Heart right ventricle (tissue), 16 donors: ENCODE data around the gene DGKI. TPM values are rescaled to one million over a fixed set of nuclear protein-coding genes. Genes with fewer than 3 reads are reported as not detected.

ENCODE experiments used
- ATAC-seq, 8 donors: fragments of 200-7000 bp; cut with Tn5 transposase; one replicate each; pipeline ENCODE4 v1.9.1; 2020; ENCODE audit warnings: mild to moderate bottlenecking in 8 of 8, moderate library complexity in 8 of 8, moderate number of reproducible peaks in 1 of 8
- DNase-seq, 2 donors: peaks; one replicate each; pipeline ENCODE4 v3.0.0-alpha.2; 2020
- H3K27ac ChIP-seq, 10 donors: fragments of 200-600 bp; sonication (generic) in 2 of 10; one replicate each; pipeline versions ENCODE4 v1.5.0 to v1.8.0; 2020 to 2022; ENCODE audit warnings: mild to moderate bottlenecking in 3 of 10
- H3K27me3 ChIP-seq, 7 donors: fragments of 200-600 bp; one replicate each; pipeline ENCODE4 v1.8.0; 2021 to 2022; ENCODE audit warnings: mild to moderate bottlenecking in 2 of 7
- H3K36me3 ChIP-seq, 9 donors: fragments of 200-600 bp; sonication (generic) in 1 of 9; one replicate each; pipeline versions ENCODE4 v1.5.0 to v1.8.0; 2020 to 2022; ENCODE audit warnings: mild to moderate bottlenecking in 2 of 9
- H3K4me1 ChIP-seq, 9 donors: fragments of 200-600 bp; sonication (generic) in 1 of 9; one replicate each; pipeline versions ENCODE4 v1.5.0 to v1.8.0; 2020 to 2022; ENCODE audit warnings: mild to moderate bottlenecking in 4 of 9
- H3K4me3 ChIP-seq, 10 donors: fragments of 200-600 bp; sonication (generic) in 2 of 10; one replicate each; pipeline versions ENCODE4 v1.5.0 to v1.8.0; 2020 to 2022; ENCODE audit warnings: mild to moderate bottlenecking in 7 of 10, moderate library complexity in 2 of 10
- H3K9me3 ChIP-seq, 11 donors: fragments of 200-600 bp in 10 of 11; sonication (generic) in 2 of 11; one replicate each; pipeline versions ENCODE4 v1.5.0 to v1.8.0; 2013 to 2022; ENCODE audit warnings: mild to moderate bottlenecking in 2 of 11, control low read depth in 1 of 11, moderate library complexity in 1 of 11
- CTCF ChIP-seq, 9 donors: fragments of 200-600 bp; sonication (generic) in 2 of 9; IDR thresholded peaks; one replicate each; pipeline versions ENCODE4 v1.5.0 to v1.8.0; 2021 to 2022; ENCODE audit warnings: antibody characterized with exemption in 9 of 9, mild to moderate bottlenecking in 5 of 9, moderate library complexity in 1 of 9
- WGBS, 2 donors: extraction: QIAGEN DNeasy Blood & Tissue Kit; methylation state at CpG; one replicate each; pipeline ENCODE4 v1.1.7; 2013; ENCODE audit warnings: inconsistent platforms in 1 of 2; 5-methylcytosine and 5-hydroxymethylcytosine counted together
- intact Hi-C, 10 donors: fragments of 100-400 bp; cut with DNase I; formaldehyde crosslinking; loops; one replicate each; pipeline versions ENCODE4 v1.11.1 to v1.14.2; 2022
- polyA plus RNA-seq, 2 donors: library from polyadenylated mRNA; stranded (reverse); fragments of 200-250 nt; gene quantifications; one replicate each; pipeline ENCODE4 v1.2.3, GENCODE V29; 2013
- total RNA-seq, 10 donors: library from RNA; stranded (reverse); fragmentation: NEBNext Ultra II Directional in 3 of 10; extraction: Animal tissue kit (Norgen Biotek cat#: 25700) in 3 of 10; gene quantifications; one replicate each; pipeline versions ENCODE4 v1.2.1 to v1.2.4, GENCODE V29; 2021 to 2023
- donor health status: Arrhythmogenic right ventricular cardiomyopathy.
- donor health status: ischemic (EF 13 %, LVEDD 7.1; RV severe dilation, severe dysfunction).
- donor health status: healthy with polysubstance abuse.
- donor health status: DM: no; HTN: yes; CAD: no.
- donor health status: DM: no; HTN: no; CAD: no.
- donor health status: ischemic (EF 25% LVEDD 6.9; RV normal size, moderate dysfunction).
- donor health status: ischemic (EF 25% LVEDD 5.7; RV mildly dilated, moderate dysfunction).
- donor health status: healthy.
- donor health status: DM: yes; HTN: yes; CAD: no.
- donor health status: Ischemic cardiomyopathy.
- donor health status: ischemic (EF 35%, LVEDD 5.7; RV mildly dilated, moderate dysfunction).
- donor health status: nonischemic (EF 11% LVEDD 7.7; RV severe dilation, severe dysfunction).
- donor health status: DM: yes; HTN: yes; CAD: no.
- donor health status: PGD.
- donor health status: ischemic (EF 29% LVEDD 5.4; RV normal size, mild dysfunction).
- donor health status: nonischemic (EF 23%, LVEDD 6.1; RV moderate dilation, normal function).

The DGKI gene
- total and polyA plus RNA-seq, 12 donors = 0.16 to 2.6 (median 1.2) TPM

- Histone ChIP-seq H3K36me3 (no peaks in the 10 kb centered on the region), H3K4me3 (no peak overlapping the region), H3K27ac (no peak overlapping the region), H3K9me3 (peaks cover 0 to 9% (median 0%) of the 10 kb centered on the region in 11 donors), H3K4me1 (peaks cover 0 to 5% (median 0%) of the 10 kb centered on the region in 9 donors), H3K27me3 (no peaks in the 10 kb centered on the region)
- ATAC-seq (no peak), DNase-seq (no peak)
- intact Hi-C loops = no loop called here
- TF ChIP-seq CTCF (IDR thresholded peaks at IDR 0.05) = no peak
- WGBS, 2 donors = 68 to 80% methylated on average over 2 of the region's 2 CpGs
These were observed 508.9 kb downstream of the DGKI start for GRCh38 chr7:137337902-137338301.

- 87 to 96% methylated on average over 4 of the region's 4 CpGs for WGBS, 2 donors
- TF ChIP-seq CTCF (IDR thresholded peaks at IDR 0.05) = no peak
- Histone ChIP-seq H3K4me3 (no peak overlapping the region), H3K27me3 (no peaks in the 10 kb centered on the region), H3K27ac (no peak overlapping the region), H3K36me3 (no peaks in the 10 kb centered on the region), H3K9me3 (peaks cover 0 to 9% (median 0%) of the 10 kb centered on the region in 11 donors), H3K4me1 (peaks cover 0 to 7% (median 0%) of the 10 kb centered on the region in 9 donors)
- ATAC-seq = no peak
- intact Hi-C loops = no loop called here
- no peak for DNase-seq
These were observed 511.0 kb downstream of the DGKI start for GRCh38 chr7:137335814-137336213.

- DNase-seq (no peak), ATAC-seq (no peak)
- Histone ChIP-seq H3K4me1 (peaks cover 0 to 15% (median 0%) of the 10 kb centered on the region in 9 donors), H3K9me3 (peaks cover 0 to 9% (median 0%) of the 10 kb centered on the region in 11 donors), H3K27ac (peak overlapping the region in 1 of 10 donors; percentile 3), H3K27me3 (no peaks in the 10 kb centered on the region), H3K36me3 (no peaks in the 10 kb centered on the region), H3K4me3 (no peak overlapping the region)
- no peak for TF ChIP-seq CTCF (IDR thresholded peaks at IDR 0.05)
- intact Hi-C loops = no loop called here
- WGBS, 2 donors = 72 to 82% methylated on average over 8 of the region's 8 CpGs
These were observed 515.4 kb downstream of the DGKI start for GRCh38 chr7:137331378-137331777.

Other genes starting within 250 kb of the DGKI start
- gene CREB3L2, start 155.1 kb upstream of the DGKI start, total RNA-seq = 10 to 100 TPM; 16.1 to 34.2 (median 23.7) TPM
- 1 to 10 TPM; 4.2 to 8.4 TPM for gene CREB3L2, start 155.1 kb upstream of the DGKI start, polyA plus RNA-seq
- gene AKR1D1, start 229.5 kb upstream of the DGKI start, total RNA-seq = not detected
- not detected for gene AKR1D1, start 229.5 kb upstream of the DGKI start, polyA plus RNA-seq